Ascending aorta (tissue), 2 donors: ENCODE measurements around the gene TEX29. TPM values are rescaled to one million over a fixed set of nuclear protein-coding genes. Genes with fewer than 3 reads are reported as not detected.

Experiments used
- DNase-seq, 2 donors: peaks; one replicate each; pipeline ENCODE4 v3.0.0-alpha.2; 2019; ENCODE audit warnings: low spot score in 2 of 2
- H3K27ac ChIP-seq, 2 donors: fragments of 200-600 bp; sonication (generic); one replicate each; pipeline ENCODE4 v1.5.1; 2016 to 2017; ENCODE audit warnings: mild to moderate bottlenecking in 1 of 2
- H3K27me3 ChIP-seq: fragments of 200-600 bp; sonication (generic); one replicate; pipeline ENCODE4 v1.5.1; 2017
- H3K36me3 ChIP-seq, 2 donors: fragments of 200-600 bp; sonication (generic); one replicate each; pipeline ENCODE4 v1.5.1; 2016
- H3K4me1 ChIP-seq, 2 donors: fragments of 200-600 bp; sonication (generic); one replicate each; pipeline ENCODE4 v1.5.1; 2016 to 2017; ENCODE audit warnings: mild to moderate bottlenecking in 1 of 2
- H3K4me3 ChIP-seq, 2 donors: fragments of 200-600 bp; sonication (generic); one replicate each; pipeline ENCODE4 v1.5.1; 2016 to 2017; ENCODE audit warnings: mild to moderate bottlenecking in 1 of 2
- H3K9me3 ChIP-seq, 2 donors: fragments of 200-600 bp; sonication (generic); one replicate each; pipeline ENCODE4 v1.5.1; 2016
- intact Hi-C: fragments of 100-400 bp; cut with DNase I; formaldehyde crosslinking; loops from one replicate; pipeline ENCODE4 v1.15.1; 2023
- total RNA-seq: library from RNA; depleted of rRNA; stranded (reverse); fragments of >200 nt; gene quantifications from one replicate; pipeline ENCODE4 v1.1.0, GENCODE V29; 2016
- TF ChIP-seq, protein P1 (sequence below), 3 experiments: fragments of 200-600 bp in 2 of 3; fragments of 450-650 bp in 1 of 3; sonication (generic) in 2 of 3; IDR thresholded peaks; one replicate each; pipeline ENCODE4 v1.5.1; 2016 to 2019; ENCODE audit warnings: antibody characterized with exemption in 3 of 3, mild to moderate bottlenecking in 1 of 3, moderate library complexity in 1 of 3

The TEX29 gene
- total RNA-seq, 1 donor from 2014 or later = not detected

DNA sequence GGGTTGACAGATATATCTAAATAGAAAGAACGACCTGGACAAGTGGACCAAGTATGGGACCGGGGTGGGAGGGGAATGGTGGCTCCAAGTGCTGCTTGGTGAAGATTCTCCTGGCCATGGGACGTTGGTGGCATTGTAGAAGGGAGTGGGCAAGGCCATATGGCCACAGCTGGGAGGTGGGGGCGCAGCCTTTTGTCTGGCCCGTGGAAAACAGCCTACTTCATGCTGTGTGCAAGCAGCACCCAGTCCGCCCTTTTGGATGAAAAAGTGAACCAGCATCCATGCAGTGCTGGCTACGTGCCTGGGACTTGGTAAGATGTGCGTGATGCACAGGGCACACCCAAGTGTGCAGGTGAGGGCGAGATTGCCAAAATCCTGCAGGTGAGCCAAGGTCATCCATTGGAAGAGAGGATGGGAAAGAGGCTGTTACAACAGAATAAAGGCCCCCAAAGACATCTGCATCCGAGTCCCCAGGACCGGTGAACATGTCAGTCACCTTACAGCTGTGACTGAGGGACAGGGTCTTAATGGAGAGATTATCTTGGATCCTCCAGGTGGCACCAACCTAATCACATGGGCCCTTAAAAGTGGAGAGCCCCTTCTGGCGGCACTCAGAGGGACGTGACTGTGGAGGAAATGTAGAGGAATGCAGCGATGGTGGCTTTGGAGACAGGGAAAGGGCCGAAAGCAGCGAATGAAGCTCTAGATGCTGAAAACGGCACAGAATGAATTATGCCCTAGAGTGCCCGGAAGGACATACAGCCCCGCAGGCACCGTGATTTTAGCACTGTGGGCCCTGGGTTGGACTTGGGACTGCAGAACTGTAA lies 40.8 kb downstream of the TEX29 start:
- H3K4me3 ChIP-seq = no peak overlapping the region
- TF ChIP-seq, protein P1, sequence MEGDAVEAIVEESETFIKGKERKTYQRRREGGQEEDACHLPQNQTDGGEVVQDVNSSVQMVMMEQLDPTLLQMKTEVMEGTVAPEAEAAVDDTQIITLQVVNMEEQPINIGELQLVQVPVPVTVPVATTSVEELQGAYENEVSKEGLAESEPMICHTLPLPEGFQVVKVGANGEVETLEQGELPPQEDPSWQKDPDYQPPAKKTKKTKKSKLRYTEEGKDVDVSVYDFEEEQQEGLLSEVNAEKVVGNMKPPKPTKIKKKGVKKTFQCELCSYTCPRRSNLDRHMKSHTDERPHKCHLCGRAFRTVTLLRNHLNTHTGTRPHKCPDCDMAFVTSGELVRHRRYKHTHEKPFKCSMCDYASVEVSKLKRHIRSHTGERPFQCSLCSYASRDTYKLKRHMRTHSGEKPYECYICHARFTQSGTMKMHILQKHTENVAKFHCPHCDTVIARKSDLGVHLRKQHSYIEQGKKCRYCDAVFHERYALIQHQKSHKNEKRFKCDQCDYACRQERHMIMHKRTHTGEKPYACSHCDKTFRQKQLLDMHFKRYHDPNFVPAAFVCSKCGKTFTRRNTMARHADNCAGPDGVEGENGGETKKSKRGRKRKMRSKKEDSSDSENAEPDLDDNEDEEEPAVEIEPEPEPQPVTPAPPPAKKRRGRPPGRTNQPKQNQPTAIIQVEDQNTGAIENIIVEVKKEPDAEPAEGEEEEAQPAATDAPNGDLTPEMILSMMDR (IDR thresholded peaks at IDR 0.05) = no peak
- no peak for DNase-seq
- H3K9me3 ChIP-seq = no peaks in the 10 kb centered on the region
- H3K27ac ChIP-seq = no peak overlapping the region
- no peaks in the 10 kb centered on the region for H3K36me3 ChIP-seq
- intact Hi-C loops = no loop called here
- no peaks in the 10 kb centered on the region for H3K4me1 ChIP-seq
- H3K27me3 ChIP-seq = no peaks in the 10 kb centered on the region

DNA sequence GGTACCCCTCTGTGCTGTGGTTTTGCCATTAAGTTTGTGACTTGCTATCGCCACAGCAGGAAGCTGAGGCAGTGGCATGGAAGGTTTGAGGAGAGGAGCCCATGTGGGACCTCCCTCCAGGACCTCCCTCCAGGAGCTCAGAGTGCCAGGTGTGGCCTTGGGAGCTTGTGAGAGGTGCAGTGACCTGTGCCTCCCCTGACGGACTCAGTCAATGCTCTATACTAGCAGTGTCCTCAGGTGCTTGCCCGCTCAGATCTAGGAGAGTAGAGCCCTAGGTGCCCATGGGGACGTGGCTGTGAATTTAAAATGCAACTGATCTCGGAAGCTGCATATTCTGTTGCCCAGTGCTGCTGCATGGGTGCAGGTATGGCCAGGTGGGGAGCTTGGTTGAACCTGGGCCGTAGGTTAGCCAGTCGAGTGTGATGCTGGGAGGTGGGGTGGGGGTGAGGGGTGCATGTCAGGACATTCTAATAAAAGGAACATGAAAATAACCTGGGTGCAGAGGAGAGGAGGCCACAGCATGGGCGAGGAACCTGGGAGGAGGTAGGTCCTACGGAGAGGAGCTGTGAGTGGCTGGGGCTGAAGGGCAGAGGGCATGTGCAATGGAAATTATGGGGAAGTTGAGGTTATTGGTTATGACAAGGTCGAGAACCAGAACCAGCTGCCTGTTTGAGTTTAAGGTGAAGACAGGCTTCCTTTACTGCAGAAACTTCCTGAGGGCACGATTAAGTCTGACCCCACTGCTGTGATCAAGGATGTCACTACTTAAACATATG lies 41.6 kb downstream of the TEX29 start:
- H3K4me3 ChIP-seq = no peak overlapping the region
- no peak for DNase-seq
- TF ChIP-seq, protein P1 (IDR thresholded peaks at IDR 0.05) = no peak
- intact Hi-C loops = no loop called here
- H3K27ac ChIP-seq = no peak overlapping the region
- no peaks in the 10 kb centered on the region for H3K4me1 ChIP-seq
- no peaks in the 10 kb centered on the region for H3K9me3 ChIP-seq
- no peaks in the 10 kb centered on the region for H3K36me3 ChIP-seq
- no peaks in the 10 kb centered on the region for H3K27me3 ChIP-seq

- TF ChIP-seq, protein P1 (IDR thresholded peaks at IDR 0.05) = no peak
- H3K4me1 ChIP-seq = no peaks in the 10 kb centered on the region
- DNase-seq = no peak
Observed at GRCh38 chr13:111363121-111363520, 42.7 kb downstream of the TEX29 start.

DNA sequence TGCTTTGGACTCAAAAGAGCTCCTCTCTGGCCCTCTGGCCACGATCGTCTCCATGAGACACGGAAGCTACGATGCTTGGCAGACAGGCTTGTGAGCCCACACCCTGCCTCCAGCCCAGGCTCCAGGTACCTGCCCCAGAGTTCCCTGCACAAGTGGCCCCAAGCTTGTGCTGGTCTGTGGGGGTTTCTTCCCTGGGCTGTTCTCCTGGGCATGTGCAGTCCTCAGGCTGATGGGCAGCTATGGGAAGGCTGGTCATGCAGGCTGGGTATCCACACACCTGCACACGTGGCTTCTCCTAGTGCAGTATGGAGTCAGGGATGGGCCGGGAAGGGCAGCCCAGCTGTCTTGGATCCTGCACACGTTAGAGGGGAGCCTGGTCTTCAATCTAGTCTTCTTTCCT lies 43.1 kb downstream of the TEX29 start:
- no peak overlapping the region for H3K27ac ChIP-seq
- H3K36me3 ChIP-seq = no peaks in the 10 kb centered on the region
- no peaks in the 10 kb centered on the region for H3K4me1 ChIP-seq
- H3K27me3 ChIP-seq = no peaks in the 10 kb centered on the region
- intact Hi-C loops = no loop called here
- no peak overlapping the region for H3K4me3 ChIP-seq
- TF ChIP-seq, protein P1 (IDR thresholded peaks at IDR 0.05) = no peak
- no peak for DNase-seq
- H3K9me3 ChIP-seq = no peaks in the 10 kb centered on the region

More at GRCh38 chr13:111363121-111363520, 42.7 kb downstream of the TEX29 start:
- Histone ChIP-seq H3K36me3 (no peaks in the 10 kb centered on the region), H3K4me3 (no peak overlapping the region), H3K27ac (no peak overlapping the region), H3K27me3 (no peaks in the 10 kb centered on the region), H3K9me3 (no peaks in the 10 kb centered on the region)
- intact Hi-C loops = no loop called here

GRCh38 chr13:111365149-111366005 lies 44.9 kb downstream of the TEX29 start:
- intact Hi-C loops = no loop called here
- Histone ChIP-seq H3K4me1 (no peaks in the 10 kb centered on the region), H3K9me3 (no peaks in the 10 kb centered on the region), H3K27me3 (no peaks in the 10 kb centered on the region), H3K4me3 (no peak overlapping the region), H3K27ac (no peak overlapping the region), H3K36me3 (no peaks in the 10 kb centered on the region)
- no peak for DNase-seq
- TF ChIP-seq, protein P1 (IDR thresholded peaks at IDR 0.05) = no peak
